LHCN-M2 (cell line): ENCODE measurements around the gene GABRG3. TPM values are rescaled to one million over a fixed set of nuclear protein-coding genes. Genes with fewer than 3 reads are reported as not detected.

ENCODE experiments used
- DNase-seq: peaks from one replicate; pipeline ENCODE4 v3.0.0-alpha.2; 2012; ENCODE audit warnings: low read depth
- total RNA-seq: library from RNA; depleted of rRNA; stranded (reverse); fragments of >200 nt; gene quantifications from 2 replicates; pipeline ENCODE4 v1.2.3, GENCODE V29; 2014; rRNA removed

Gene GABRG3
- total RNA-seq, 1 experiment from 2014 or later: not detected

DNA sequence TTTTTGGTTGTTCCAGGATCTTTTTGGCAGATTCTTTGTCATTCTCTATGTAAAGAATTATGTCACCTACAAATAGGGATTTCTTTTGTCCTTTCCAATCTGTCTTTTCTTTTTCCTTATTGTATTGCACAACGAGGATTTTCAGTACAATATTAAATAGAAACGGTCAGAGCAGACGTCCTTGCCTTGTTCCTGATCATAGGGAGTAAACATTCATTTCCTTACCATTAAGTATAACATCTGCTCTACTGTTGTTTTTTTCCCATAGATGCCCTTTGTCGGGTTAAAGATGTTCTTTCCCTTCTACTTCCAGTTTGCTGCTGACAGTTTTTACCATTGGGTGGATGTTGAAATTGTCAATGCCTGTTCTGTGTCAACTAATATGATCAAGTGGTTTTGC lies 599.8 kb downstream of the GABRG3 start:
- no peak for DNase-seq

DNA sequence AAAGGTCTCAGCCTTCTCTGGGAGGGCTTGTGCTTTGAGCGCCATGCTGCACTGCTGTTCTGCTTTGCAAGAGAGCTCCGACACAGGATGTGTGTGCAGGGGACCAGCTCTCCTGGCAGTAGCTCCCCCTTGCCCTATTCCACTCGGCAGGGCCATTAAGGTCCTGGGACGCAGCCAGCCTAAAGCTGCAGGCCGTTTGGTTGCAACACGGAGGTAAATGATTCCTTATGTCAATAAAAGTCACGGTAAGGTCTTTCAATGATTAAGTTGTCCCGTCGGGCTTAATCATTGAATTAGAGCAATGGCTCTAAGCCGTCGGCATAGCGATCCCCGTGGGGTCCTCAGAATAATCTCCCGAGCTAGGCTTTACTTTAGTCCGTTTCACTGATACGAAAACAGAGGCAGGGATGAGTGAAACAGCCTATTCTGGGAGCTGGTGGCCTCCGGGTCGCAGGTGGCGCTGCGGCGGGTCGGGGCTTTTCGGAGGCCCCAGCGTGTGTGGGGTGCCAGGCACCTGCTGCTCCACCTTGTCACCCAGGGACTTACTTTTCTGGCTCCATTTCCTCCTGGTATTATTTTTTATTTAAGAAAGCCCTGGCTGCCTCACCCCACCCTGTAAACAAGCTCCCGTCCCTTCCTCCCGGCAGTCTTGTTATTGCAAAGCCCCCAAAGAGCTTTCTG lies 603.0 kb downstream of the GABRG3 start:
- no peak for DNase-seq

DNA sequence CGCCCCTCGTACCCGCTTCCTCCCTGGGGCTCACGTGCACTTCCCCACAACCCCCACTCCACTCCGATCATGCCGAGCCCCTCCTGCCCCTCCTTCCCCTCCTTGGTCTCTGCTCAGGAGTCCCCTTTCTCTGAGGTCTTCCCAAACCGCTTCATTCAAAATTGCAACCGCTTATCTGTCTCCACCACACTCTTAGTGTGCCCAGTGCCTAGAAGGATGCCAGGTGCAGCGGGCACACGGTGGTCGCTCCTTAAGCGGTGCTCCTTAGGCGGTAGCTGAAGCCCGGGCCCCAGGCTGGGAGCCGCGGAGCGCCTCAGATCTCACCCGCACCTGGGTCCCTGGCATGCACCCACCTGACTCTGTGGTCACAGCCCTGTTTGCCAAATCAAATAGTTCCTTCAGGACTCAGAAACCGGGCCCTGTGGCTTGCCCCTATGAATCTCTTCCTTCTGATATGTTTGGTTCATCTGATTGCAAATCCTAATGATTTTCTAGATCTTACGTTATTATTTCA lies 603.6 kb downstream of the GABRG3 start:
- no peak for DNase-seq

DNA sequence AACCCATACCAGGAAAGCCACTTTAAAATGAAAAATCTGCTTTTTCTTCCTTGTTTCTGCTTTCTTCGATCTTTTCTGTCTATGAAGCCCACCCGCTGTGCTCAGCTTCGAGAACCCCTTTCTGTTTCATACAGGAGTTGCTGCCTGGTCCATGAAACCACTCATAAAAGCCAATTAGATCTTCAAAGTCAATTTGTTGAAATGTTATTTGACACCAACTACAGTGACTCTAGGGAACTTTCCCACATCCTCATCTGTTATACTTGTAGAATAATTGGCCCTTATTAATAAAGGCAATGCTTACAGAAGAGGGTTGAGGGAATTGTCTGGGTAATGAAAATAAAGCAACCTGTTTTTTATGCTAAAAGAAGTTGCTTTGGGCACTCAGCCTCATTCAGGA lies 604.5 kb downstream of the GABRG3 start:
- no peak for DNase-seq

DNA sequence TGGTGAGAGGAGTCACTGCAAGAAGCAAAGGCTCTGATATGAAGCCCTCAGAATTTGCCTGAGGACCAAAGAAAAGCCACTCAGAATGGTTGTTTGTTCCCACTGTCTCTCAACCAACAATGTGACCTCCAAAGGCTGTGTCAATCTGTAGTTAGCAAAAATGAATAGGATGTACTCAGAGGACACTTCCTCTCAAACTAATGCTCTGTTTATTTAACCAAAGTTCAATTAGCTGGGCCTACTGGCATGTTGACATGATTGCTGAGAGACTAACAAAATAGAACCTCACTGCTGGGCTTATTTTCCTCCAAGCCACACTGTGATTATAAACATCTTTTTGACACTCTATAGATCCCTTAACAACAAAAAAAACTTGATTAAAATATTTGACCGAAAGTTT lies 605.6 kb downstream of the GABRG3 start:
- DNase-seq: no peak

DNA sequence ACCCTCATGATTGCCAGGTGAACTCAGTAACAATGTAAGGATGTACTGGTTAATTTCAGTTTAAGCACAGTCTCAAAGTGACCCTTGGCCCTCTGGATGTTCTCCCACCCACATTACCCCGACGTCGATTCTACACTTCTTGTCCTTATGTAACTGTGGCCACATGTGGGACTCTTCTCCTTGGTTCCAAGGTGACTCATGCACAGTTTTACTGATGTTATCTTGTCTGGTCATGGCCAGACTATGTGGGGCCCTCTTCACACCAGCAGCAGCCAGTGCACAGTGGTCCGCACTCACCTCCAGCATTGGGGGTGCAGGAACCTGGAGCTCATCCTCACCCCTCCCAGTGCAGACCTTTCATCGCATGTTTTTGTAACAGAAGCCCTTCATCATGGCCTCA lies 608.8 kb downstream of the GABRG3 start:
- no peak for DNase-seq

DNA sequence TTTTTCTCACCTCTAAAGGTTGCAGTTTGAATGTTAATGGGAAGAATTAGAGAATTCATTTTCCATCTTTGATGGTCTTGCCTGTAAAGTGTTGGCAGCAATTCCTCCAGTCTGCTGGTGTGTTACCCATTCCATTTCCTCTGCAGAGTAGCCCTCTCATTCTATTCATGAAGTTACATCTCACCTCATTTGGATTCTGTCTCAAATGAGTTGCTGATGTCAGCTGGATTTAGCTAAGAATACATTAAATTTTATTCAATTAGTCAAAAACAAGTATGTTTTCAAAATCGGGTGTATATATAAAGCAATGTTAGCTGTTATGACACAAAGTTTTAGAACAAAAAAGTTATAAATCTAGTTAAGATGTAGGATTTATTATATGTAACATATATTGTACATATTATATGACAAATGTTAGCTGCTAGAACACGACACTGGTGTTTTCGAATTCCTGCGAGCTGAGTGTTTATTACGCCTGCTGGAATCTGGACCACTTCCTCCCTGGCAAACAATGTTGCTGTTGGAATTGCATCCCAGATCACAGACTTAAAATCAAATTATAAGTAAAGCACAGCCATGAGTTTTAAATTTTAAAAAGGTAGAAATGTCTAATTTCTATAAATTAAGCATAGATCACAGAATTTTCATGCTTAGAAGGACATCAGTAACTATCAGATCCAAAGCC lies 611.9 kb downstream of the GABRG3 start:
- DNase-seq: no peak

DNA sequence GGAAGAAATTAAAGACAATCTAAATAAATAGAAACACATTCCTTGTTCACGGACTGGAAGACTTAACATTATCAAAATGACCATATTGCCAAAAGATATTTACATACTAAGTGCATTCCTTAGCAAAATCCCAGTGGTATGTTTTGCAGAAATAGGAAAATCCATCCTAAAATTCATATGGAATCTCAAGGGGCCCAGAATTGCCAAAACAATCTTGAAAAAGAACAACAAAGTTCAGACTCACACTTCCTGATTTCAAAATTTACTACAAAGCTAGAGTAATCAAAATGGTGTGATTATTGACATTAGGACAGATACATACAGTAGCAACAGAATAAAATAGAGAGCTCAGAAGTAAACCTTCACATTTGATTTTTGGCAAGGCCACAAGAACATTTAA lies 612.7 kb downstream of the GABRG3 start:
- no peak for DNase-seq

DNA sequence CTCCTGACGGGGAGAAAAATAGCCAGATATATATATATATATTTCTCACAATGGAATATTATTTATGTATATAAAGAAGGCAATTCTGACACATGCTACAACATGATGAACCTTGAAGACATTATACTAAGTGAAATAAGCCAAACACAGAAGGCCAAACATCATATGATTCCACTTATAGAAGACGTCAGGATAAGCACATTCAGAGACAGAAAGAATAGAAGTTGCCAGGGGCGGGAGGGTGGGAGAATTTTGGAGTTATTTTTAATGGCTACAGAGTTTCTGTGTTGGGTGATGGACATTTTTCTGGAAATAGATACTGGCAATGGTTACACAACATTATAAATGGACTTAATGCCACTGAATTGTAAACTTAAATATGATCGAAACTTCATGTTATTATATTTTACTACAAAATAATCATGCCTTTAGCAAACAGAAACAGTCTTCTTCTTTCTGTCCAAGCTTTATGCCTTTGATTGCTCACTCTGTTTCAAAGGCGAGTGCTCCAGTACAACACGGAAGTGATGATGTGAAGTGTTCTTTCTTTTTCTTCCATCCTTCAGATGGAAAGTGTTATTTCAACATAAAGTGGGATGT lies 614.2 kb downstream of the GABRG3 start:
- no peak for DNase-seq

DNA sequence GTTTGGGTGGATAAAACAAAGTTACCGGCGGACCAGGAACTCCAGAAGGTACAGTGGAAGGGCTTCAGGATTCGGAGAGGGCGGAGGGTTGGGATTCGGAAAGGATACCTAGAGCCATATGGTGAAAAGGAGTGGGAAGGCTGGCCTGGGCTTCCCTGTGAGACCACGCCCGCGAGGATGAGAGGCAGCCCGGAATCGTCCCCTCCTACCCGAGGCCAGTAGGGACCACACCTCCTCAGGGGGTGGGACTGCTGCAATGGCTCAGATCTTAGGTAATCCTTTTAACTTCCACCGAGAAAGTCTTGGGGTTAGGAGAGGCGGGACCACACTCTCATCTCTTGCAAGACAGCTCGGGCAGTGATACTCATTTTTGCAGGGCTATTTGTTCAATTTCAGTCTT lies 616.8 kb downstream of the GABRG3 start:
- no peak for DNase-seq

DNA sequence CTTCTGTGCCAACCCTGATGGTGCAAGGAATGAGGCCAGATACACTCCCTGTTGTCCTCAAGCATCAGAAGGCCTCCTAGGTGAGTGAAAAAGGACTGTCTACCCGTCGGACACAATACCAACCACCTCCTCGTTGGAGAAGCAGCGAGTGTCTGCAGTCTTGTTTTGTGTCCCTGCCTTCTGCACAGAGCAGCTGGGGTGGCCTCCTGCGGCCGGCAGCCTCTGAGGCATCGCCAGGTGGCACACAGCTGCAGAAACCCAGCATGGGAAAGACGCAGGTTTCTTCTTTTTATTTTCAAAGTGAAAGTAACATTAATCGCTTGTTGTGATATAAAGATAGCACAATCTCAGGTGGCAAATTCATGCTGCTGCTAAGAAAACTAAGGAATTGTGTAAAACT lies 618.3 kb downstream of the GABRG3 start:
- DNase-seq: no peak

DNA sequence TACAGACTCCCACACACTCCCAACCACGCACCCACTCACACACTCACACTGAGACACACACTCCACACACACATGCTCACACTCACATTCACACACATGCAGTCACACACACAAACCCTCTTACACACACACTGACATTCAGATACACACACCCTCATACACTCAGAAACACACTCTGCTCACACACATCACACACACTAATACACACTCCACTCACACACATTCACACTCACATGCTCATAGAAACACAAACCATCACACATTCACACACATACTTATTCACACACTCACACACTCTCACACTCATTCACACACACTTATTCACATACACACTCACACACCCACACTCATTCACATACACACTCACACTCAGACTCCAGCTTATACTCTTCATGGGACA lies 618.8 kb downstream of the GABRG3 start:
- DNase-seq: no peak

Other genes with a start within 250 kb of the GABRG3 start
- gene GABRB3, start 198.1 kb upstream of the GABRG3 start, total RNA-seq: not detected in 2 replicates
- gene GABRA5, start 104.1 kb upstream of the GABRG3 start, total RNA-seq: not detected in 2 replicates